Spleen (tissue), 7 donors: ENCODE measurements around the gene PRH2.

Source experiments
- POLR2A ChIP-seq, 3 donors: fragments of 450-650 bp; IDR thresholded peaks; one replicate each; pipeline ENCODE4 v1.5.1; 2017; ENCODE audit warnings: antibody characterized with exemption in 3 of 3, mild to moderate bottlenecking in 1 of 3
- TF ChIP-seq, protein P1 (sequence below), 11 experiments: fragments of 200-600 bp in 7 of 11; fragments of 450-650 bp in 4 of 11; sonication (generic) in 4 of 11; IDR thresholded peaks in 8 of 11; conservative IDR thresholded peaks in 3 of 11; 1 replicate in 7 of 11; 2 replicates in 4 of 11; pipeline versions ENCODE4 v1.4.0 to v1.8.0; 2016 to 2021; ENCODE audit warnings: antibody characterized with exemption in 11 of 11, inconsistent platforms in 4 of 11, mild to moderate bottlenecking in 1 of 11
- donor health status: DM: no; HTN: no; CAD: no; lungs with moderate emphysema.
- donor health status: DM: no; HTN: no; CAD: no.
- donor health status: DM: no; HTN: no; CAD: no.

GRCh38 chr12:10910380-10910779 is 18.7 kb upstream of the PRH2 start:
- TF ChIP-seq, protein P1, sequence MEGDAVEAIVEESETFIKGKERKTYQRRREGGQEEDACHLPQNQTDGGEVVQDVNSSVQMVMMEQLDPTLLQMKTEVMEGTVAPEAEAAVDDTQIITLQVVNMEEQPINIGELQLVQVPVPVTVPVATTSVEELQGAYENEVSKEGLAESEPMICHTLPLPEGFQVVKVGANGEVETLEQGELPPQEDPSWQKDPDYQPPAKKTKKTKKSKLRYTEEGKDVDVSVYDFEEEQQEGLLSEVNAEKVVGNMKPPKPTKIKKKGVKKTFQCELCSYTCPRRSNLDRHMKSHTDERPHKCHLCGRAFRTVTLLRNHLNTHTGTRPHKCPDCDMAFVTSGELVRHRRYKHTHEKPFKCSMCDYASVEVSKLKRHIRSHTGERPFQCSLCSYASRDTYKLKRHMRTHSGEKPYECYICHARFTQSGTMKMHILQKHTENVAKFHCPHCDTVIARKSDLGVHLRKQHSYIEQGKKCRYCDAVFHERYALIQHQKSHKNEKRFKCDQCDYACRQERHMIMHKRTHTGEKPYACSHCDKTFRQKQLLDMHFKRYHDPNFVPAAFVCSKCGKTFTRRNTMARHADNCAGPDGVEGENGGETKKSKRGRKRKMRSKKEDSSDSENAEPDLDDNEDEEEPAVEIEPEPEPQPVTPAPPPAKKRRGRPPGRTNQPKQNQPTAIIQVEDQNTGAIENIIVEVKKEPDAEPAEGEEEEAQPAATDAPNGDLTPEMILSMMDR (IDR thresholded peaks at IDR 0.05 in 8 of 11, conservative IDR thresholded peaks at IDR 0.05 in 3 of 11), result no peak
- TF ChIP-seq POLR2A (IDR thresholded peaks at IDR 0.05), result no peak
